GM10248 (cell line): ENCODE measurements around the gene ARHGAP12.
"Not testable (repeated sequence)": the region's sequence is repeated elsewhere in the genome, so short reads cannot be mapped to it uniquely, and the experiment has no call there.

ENCODE experiments used
- CTCF ChIA-PET: fragments of 300-600 bp; sonication (Branson Sonifier 250); formaldehyde crosslinking; extraction: SDS; loops from one replicate; lab custom pipeline; 2021; ENCODE audit warnings: antibody characterized with exemption; lab: Yijun Ruan, JAX
- POLR2A ChIA-PET: fragments of 350-650 bp; sonication (Branson Sonifier 250); formaldehyde crosslinking; extraction: SDS; loops from one replicate; lab custom pipeline; 2020; ENCODE audit warnings: antibody characterized with exemption; lab: Yijun Ruan, JAX
- DNase-seq: peaks from one replicate; pipeline ENCODE4 v3.0.0; 2012; ENCODE audit errors: extremely low spot score
- TF ChIP-seq, protein P1 (sequence below): IDR thresholded peaks from 2 replicates; pipeline ENCODE4 v1.5.1; 2012; ENCODE audit warnings: mild to moderate bottlenecking, low read depth; ENCODE audit errors: extremely low read depth, missing control alignments, control extremely low read depth

ARHGAP12 gene

DNA sequence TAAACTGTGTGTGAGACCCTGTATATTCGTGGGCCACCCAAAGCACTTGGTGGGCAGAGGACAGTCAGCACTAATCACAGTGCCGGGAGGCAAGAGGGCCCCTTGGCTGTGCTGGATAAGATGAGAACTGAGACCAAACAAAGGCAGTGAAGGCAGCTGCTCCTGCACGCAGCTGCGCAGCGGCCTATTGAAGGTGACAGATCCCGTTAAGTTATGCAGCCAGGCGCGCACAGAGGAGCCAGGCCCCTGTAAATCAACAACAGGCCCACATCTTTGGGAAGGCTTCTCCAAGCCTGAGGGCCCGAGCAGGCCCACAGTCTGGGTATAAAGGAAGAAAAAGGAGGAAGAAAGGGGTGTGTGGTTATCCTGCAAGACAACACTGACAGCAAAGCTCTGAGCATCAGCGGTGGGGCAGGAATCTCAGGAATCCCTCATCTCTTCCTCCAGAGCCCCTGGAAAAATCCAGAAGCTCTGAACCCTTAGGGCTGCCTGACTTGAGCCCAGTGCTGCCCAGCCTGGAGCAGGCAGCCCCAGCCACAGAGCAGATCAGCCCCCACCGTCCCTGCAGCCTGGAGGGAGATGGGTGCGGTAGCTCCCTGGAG is 154.2 kb downstream of the ARHGAP12 start:
- POLR2A ChIA-PET = no interaction called here
- DNase-seq = no peak
- TF ChIP-seq, protein P1, sequence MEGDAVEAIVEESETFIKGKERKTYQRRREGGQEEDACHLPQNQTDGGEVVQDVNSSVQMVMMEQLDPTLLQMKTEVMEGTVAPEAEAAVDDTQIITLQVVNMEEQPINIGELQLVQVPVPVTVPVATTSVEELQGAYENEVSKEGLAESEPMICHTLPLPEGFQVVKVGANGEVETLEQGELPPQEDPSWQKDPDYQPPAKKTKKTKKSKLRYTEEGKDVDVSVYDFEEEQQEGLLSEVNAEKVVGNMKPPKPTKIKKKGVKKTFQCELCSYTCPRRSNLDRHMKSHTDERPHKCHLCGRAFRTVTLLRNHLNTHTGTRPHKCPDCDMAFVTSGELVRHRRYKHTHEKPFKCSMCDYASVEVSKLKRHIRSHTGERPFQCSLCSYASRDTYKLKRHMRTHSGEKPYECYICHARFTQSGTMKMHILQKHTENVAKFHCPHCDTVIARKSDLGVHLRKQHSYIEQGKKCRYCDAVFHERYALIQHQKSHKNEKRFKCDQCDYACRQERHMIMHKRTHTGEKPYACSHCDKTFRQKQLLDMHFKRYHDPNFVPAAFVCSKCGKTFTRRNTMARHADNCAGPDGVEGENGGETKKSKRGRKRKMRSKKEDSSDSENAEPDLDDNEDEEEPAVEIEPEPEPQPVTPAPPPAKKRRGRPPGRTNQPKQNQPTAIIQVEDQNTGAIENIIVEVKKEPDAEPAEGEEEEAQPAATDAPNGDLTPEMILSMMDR = no peak
- CTCF ChIA-PET = interaction anchor here (1.4 kb wide), 1 partner anchor 1022 kb away, joined by 4 read pairs; no protein-coding TSS in a partner anchor

DNA sequence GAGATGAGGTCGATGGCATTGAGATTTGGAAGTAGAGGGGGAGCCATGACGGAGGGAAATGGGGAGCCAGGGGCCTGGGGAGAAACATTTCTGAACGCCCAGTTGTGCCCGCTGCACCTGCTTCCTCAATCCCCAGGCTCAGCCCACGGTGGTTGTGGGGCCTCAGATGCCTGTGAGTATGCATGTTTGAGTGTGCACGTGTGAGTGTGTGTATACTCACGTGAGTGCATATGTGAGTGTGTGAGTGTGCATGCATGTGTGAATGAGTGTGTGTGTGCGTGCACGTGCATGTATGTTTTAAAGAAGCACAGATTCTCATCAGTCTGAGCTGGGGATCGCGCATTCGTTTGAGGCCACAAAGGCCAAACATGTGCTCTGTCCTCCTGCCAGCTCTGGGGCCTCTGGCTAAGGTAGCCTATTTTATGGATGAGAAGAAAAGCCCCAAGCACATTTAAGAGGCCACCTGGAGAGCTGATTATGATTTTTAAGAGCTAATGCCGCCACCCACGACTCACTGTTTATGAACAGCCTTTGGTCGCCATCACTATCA is 154.8 kb downstream of the ARHGAP12 start:
- ChIA-PET POLR2A (no interaction called here), CTCF (interaction anchor here (1.4 kb wide), 1 partner anchor 1021 kb away, joined by 4 read pairs; no protein-coding TSS in a partner anchor)
- no peak for DNase-seq
- TF ChIP-seq, protein P1 = no peak

DNA sequence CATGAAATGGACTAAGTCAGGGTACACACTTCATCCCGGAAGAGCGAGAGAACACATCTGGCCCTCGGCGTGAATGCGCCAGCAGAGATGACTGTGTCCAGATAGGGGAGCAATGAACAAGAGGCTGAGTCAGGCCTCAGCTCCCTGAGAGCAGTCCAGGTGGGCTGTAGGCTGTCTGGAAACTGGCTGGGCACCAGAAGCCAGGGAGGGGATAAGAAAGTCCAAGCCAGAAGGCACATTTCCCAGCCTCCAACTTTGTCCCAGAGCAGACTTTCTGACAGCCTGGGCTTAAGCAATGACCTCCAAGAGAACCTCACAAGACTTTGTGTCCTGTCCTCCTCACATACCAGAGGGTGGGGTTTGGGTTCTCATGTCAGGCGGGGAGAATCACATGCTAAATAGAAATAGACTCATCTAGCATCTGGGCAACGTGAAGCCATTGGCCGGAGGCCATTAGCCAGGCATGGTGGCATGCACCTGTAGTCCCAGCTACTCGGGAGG is 157.2 kb downstream of the ARHGAP12 start:
- CTCF ChIA-PET = interaction anchor here (1.0 to 3.2 kb wide), 8 partner anchors 9 to 987 kb away, joined by 3 to 32 read pairs (median 4); no protein-coding TSS in a partner anchor
- POLR2A ChIA-PET = no interaction called here
- TF ChIP-seq, protein P1 = no peak
- DNase-seq = no peak

DNA sequence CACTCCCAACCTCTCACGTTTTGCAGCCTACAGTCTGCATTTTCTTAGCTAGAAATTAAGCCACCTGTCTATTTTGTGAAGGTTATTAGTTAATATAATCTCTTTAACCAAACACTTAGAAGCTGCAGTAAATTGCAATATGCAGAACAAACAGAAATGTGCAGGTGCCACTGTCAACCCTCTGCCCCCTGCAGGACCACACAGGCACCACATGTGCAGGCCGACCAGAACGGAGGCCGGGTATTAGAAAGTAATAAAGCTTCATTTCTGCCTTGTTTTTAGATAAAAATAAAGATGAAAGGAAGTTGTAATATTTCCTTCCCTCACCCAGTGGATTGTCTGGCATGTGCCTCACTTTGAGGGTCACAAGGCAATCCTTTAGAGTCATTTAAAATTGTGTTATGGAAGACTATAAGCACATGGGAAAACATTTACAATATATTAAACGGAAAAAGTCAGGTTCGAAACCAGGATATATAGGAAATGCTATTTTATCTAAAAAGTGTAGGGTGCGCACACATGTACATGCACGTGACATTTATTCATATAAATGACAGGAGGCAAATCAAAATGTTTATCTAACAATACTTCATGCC is 158.2 kb downstream of the ARHGAP12 start:
- TF ChIP-seq, protein P1 = peak; percentile 74
- peak; percentile 75 for DNase-seq
- ChIA-PET CTCF (interaction anchor here (0.6 to 3.2 kb wide), 32 partner anchors 9 to 1049 kb away, joined by 3 to 32 read pairs (median 4); no protein-coding TSS in a partner anchor), POLR2A (no interaction called here)

DNA sequence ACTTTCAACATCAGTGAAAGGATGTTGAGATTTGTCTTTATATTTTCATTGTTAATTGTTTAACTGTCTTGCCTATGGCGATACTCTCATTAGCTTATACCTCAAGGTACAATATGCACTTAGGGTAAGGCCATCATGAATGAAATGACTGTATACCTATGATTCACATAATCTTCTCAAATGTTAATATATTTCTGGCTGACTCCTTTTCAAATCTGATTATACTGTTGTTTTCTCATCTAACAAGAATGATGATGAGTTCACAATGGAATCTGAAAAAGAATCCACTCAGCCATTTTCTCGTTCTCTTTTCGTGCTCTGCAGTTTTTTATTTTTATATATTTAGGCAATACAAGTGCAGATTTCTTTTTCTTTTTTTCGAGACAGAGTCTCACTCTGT is 159.1 kb downstream of the ARHGAP12 start:
- POLR2A ChIA-PET = no interaction called here
- DNase-seq = no peak
- CTCF ChIA-PET = interaction anchor here (0.7 to 3.2 kb wide), 25 partner anchors 11 to 1039 kb away, joined by 3 to 32 read pairs (median 4); no protein-coding TSS in a partner anchor
- TF ChIP-seq, protein P1 = no peak

DNA sequence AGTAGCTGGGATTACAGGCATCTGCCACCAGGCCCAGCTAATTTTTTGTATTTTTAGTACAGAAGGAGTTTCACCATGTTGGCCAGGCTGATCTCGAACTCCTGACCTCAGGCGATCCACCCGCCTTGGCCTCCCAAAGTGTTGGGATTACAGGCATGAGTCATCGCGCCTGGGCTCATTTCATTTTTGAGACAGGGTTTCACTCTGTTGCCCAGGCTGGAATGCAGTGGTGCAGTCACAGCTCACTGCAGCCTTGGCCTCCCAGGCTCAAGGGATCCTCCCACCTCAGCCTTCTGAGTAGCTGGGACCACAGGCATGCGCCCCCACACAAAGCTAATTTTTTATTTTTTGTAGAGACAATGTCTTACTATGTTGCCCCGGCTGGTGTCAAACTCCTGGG is 159.7 kb downstream of the ARHGAP12 start:
- CTCF ChIA-PET = interaction anchor here (1.0 to 2.8 kb wide), 13 partner anchors 11 to 986 kb away, joined by 3 to 11 read pairs (median 5); no protein-coding TSS in a partner anchor
- DNase-seq, POLR2A ChIA-PET: not testable (repeated sequence)

DNA sequence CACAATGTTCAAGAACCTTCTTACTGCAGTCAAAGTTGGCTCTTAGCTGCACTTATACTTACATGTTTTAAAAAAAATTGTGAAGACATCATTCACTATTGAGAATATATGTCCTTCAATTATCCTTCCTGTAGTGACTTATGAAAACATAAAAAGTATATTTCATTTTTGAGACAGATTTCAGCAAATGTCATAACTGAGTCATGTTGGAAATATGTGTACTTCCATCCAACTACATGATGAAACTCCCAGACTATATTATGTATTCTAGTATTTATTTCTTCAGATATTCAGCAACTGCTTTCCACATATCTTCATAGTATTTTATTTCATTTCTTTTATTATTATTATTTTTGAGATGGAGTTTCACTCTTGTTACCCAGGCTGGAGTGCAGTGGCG is 160.2 kb downstream of the ARHGAP12 start:
- CTCF ChIA-PET = interaction anchor here (0.8 to 2.8 kb wide), 8 partner anchors 10 to 984 kb away, joined by 3 to 9 read pairs (median 3); no protein-coding TSS in a partner anchor
- POLR2A ChIA-PET = no interaction called here
- DNase-seq = no peak
- TF ChIP-seq, protein P1 = no peak
